GM19238 (cell line): ENCODE measurements around the gene RPN2.
"Not testable (repeated sequence)": the region's sequence is repeated elsewhere in the genome, so short reads cannot be mapped to it uniquely, and the experiment has no call there.

Experiments used
- DNase-seq: peaks from one replicate; pipeline ENCODE4 v3.0.0; 2011; ENCODE audit warnings: low spot score; ENCODE audit not compliant: insufficient read length

Gene RPN2

DNA sequence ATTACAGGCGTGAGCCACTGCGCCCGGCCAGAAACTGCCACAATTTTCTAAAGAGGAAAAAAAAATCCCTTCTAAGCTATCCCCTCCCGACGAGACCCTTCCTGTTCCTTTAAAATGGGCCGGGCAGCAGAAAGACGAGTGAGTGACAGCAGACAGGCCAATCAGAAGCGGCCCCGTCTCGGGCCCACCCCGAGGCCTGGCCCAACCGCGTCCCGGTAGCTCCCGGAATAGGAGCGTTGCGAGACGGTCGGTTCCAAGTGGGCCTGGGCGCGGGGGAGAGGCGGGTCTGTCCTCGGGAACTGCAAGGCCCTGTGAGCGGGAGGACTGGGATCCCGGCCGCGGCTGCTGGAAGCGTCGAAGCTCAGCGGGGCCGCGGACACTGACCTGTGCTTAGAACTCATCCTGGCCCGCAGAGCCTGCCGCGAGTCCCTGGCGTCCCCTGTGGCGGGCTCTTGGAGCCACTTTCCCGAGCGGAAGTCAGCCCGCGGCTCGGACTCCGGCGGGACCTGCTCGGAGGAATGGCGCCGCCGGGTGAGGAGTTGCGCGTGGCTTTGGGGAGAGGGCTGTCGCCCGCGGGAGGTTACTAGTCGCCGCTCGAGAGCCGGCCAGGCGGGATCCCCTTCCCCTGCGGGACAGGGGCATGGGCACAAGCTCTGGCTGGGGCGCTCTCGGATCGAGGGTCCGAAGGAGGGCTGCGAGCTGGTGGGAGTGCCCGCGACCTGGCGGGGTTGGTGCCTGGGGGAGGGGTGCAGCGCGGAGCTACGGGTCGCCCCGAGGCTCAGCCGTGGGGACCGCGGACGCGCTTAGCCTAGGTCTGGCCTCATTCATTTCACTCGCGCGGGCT, at the start of gene RPN2, which contains the start of gene MROH8:
Gene RPN2 (plus strand): TSS at position 492 of the 844 bp plus-strand sequence. CDS start 27 bp downstream, at position 519.
Gene MROH8 (minus strand): TSS at position 710 of the 844 bp plus-strand sequence.
- DNase-seq, result peak; percentile 84

DNA sequence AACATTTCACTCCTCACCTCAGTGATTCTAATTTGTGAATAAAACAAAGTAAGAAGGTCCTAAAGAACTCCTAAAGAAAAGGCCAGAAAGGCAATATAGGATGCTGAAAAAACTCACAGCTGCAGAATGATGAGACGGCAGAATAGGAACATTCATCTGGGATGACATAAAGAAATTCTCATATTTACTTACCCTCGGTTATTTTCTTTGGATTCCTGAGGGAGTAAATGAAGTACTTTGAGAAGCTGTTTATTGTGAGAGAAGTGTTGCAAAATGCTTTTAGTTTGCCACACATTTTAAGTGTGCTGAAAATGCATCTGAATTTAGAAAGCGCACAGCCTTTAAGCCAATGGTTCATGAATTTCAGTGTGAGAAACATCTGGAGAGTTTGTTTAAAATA, 47.6 kb upstream of the RPN2 start:
- DNase-seq, result no peak

DNA sequence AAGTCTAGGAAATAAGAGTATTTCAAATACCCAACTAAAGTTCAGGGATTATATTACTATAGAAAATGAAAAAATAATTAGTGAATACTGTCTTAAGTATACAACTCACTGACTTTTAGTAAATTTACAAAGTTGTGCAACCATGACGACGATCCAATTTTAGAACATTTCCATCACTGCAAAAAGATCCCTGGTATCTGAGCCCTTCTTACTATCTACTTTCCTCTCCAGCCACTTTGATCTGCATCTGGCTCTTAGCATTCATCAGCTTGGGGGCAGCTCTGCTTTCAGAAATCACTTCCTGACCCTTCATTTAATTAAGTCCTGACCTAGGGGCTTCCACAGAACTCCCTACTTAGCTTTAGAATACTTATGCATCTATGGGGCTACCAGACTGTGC, 45.2 kb upstream of the RPN2 start:
- DNase-seq, result no peak

DNA sequence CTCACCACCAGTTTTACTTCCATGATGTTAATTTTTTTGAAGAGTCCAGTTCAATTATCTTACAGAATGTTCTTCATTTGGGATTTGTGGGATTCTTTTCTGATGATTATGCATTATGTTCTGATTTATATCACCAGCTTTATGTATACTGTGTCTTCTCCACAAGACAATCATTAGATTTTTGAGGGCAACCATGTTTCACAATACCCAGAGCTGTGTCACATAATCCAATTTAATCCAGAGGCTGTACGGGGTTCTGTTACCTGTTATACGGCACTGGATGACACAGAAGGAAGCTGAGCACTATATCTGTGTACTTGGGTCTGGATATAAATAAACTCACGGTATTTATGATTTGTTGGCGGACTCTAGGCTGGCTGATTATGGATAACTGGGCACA, 41.6 kb upstream of the RPN2 start:
- no peak for DNase-seq

DNA sequence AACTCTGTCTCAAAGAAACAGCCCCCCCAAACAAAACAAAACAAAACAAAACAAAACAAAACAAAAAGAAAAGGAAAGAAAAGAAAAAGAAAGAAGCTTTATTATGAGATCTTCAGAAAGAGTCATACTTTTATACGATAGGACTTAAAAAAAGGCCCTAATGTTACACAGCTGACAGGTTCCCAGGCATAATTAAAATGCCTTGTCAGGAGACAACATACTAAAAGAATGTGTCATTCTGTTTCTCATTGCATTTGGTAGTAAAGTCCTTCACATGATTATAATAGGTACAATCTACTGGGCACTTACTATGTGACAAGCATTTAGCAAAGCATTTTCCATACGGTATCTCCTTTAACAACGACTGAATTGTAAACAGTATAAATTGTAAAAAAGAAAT, 36.4 kb upstream of the RPN2 start:
- no peak for DNase-seq

DNA sequence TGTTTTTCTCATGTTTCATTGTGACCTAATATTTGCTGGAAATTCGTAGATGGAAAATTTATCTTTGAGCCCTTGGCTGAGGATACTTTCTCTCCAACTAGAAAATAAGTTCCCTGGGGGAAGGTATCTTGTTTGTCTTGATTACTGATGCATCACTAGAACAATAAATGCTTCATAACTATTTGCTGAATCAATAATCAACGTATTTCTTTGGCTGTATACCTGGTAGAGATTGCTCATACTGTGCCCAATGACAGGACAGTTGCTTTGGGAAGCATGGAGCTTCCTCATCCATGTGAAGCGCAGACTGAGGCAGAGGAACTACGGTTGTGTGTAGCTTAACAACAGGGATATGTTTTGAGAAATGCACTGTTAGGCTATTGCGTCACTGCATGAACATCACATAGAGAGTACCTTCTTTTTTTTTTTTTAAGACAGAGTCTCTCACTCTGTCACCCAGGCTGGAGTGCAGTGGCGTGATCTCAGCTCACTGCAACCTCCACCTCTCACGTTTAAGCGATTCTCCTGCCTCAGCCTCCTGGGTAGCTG, 34.2 kb upstream of the RPN2 start:
- no peak for DNase-seq

DNA sequence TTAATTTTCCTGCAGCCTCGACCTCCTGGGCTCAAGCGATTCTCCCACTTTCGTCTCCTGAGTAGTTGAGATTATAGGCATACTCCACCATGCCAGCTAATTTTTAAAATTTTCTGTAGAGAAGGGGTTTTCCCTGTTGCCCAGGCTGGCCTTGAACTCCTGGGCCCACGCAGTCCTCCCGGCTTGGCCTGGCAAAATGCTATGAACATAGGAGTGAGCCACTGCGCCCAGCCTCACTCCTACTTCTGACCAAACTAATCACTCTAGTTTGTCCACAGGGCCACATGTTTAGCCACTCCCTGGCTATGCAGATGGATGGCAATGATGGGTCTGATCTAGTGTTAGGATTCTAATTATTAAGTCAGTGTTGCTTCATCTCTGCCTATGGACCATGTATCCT, 31.9 kb upstream of the RPN2 start:
- DNase-seq, result no peak

DNA sequence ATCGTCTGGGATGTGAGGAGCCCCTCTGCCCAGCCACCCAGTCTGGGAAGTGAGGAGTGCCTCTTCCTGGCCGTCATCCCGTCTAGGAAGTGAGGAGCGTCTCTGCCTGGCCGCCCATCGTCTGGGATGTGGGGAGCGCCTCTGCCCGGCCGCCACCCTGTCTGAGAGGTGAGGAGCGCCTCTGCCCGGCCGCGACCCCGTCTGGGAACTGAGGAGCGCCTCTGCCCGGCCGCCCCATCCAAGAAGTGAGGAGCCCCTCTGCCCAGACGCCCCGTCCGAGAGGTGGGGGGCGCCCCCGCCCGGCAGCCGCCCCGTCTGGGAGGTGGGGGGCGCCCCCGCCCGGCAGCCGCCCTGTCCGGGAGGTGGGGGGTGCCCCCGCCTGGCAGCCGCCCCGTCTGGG, 28.3 kb upstream of the RPN2 start:
- DNase-seq, result not testable (repeated sequence)

DNA sequence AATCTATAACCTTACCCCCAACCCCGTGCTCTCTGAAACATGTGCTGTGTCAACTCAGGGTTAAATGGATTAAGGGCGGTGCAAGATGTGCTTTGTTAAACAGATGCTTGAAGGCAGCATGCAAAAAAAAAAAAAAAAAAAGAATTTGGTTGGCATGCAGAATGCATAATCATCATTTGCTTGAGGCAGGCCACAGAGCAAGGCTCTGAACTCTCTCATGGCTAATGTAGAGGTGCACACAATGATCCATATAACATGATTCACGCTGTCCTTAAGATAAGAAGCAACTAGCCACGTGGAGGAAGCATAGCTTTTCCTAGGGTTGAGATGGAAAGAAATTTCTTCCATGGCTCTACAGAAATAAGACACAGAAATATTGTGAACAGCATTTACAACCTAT, 27.6 kb upstream of the RPN2 start:
- DNase-seq, result no peak

DNA sequence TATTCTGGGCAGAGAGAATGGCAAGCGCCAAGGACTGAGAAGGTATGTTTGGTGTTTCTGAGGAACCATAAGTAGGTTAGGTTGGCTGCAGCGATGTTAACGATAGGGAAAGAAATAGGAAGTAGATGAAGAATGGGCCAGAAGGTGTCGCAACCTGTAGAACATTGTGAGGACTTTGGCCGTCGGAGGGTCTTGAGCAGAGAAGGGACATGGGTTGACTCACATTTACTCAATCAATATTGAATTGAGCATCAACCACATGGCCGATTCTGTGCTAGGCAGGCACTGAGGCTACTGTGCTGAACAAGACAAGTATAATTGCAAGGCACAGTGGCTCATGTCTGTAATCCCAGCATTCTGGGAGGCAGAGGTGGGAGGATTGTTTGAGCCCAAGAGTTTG, 26.8 kb upstream of the RPN2 start:
- DNase-seq, result no peak

DNA sequence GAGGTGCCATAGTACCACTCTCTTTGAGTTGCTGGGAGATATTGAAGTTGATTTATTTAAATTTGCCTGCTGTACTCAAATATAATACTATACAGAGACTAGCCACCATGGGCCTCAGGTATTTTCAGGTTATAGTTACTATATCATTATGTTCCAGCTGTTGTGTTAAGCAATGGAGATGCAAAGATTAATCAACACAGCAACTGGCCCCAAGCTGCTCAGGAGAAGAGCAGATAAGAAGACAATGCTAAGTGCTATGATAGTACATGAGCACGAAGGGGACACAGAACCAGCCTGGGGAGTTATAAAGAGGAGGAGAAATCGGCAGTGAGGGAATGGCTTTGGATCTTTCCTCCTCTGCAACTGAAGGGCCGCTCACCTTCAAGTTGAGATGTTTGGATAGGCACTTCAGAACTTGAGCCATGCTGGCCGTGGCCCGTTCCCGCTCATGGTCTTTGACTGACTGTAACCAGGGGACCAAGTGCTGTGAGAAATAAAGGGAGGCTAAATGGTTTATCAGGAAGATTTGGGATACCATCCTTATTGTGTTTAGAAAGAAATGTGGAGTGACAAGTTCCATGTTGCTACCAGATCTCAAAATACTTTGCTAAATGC, 24.3 kb upstream of the RPN2 start:
- no peak for DNase-seq

DNA sequence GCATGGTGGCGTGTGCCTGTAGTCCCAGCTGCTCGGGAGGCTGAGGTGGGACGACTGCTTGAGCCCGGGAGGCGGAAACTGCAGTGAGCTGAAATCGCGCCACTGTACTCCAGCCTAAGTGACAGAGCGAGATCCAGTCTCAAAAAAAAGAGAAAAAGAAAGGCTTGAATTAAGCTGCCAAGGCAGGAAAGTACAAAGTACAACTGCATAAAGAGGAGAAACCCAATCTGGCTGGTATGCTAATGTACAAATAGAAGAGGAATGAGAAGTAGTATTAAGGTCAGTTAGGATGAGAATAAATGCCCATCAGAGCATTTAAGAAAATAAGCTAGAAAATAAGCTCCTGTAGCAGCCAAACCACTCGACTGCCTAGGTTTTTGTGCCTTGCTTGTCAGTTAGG, 23.1 kb upstream of the RPN2 start:
- no peak for DNase-seq

DNA sequence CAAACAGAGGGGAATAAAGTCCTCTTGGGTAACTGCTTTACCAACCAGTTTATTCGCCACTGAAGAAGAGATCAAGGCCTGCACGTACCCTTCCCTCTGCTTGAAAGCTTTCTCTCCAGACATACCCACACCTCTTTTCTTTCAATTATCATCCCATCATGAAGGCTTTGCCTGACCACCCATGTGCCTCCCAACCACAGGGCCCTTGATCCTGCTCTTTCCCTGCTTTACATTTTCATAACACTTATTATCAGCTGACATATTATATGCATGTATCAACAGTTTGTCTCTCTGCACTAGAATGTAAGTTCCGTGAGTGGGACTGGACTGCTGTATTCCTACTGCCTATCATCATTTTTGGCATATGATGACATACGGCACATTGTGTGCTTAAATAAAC, 20.9 kb upstream of the RPN2 start:
- no peak for DNase-seq

DNA sequence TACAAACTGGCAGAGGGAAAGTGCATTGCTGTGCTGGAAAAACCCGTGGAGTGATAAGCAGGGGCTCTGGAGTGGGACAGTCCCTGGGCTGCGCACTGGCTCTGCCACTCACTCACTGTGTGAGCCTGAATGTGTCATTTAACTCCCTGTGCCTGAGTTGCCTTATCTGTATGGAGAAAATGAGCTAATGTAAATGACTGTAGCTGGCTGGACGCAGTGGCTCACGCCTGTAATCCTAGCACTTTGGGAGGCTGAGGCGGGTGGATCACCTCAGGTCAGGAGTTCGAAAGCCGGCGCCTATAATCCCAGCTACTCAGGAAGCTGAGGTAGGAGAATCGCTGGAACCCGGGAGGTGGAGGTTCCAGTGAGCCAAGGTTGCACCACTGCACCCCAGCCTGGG, 18.4 kb upstream of the RPN2 start:
- DNase-seq, result no peak

DNA sequence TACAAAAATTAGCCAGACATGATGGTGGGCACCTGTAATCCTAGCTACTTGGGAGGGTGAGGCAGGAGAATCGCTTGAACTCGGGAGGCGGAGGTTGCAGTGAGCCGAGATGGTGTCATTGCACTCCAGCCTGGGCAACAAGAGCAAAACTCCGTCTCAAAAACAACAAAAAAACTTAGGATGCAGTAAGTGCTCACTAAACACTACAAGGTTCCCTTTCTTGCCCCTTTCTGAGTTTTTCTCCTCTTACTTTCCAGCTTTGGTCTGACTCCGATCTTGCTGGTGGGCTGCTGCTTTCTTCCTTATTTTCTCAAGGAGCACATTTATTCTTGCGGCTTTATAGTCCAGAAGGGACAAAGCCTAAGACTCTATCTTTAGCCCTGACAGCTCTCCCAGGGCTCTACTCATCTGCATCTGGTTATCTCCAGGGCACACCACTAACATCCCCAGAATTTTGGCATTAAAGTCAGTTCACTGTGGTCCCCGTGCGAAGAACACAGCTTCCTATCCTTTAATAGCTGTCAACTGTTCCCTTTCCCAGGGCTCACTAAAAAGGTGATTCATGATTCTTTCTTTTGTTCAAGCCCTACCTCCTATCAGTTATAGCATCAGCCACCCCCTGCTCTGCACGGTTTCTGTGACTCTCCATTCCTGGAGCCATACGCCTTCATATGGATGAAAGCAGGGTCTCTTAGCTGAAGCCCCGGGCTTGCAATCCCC, 17.1 kb upstream of the RPN2 start:
- no peak for DNase-seq

DNA sequence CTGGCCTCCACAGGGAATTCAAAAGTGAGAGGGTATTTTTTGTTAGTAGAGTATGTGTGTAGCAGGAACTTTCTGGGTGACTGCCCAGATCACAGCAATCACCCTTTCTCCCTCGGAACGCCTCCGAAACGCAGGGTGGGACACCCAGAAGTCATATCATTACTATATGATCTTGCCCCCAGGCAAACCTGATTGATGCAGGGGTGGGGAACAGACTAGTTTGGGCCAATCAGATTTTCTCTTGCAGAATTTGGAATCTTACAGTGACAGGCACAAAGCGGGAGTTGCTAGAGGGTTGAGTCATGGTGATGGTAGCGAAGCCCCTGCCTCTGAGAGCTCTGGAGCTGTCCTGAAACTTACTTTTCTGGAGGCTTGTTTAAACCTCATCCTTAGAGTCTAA, 16.5 kb upstream of the RPN2 start:
- DNase-seq, result no peak

DNA sequence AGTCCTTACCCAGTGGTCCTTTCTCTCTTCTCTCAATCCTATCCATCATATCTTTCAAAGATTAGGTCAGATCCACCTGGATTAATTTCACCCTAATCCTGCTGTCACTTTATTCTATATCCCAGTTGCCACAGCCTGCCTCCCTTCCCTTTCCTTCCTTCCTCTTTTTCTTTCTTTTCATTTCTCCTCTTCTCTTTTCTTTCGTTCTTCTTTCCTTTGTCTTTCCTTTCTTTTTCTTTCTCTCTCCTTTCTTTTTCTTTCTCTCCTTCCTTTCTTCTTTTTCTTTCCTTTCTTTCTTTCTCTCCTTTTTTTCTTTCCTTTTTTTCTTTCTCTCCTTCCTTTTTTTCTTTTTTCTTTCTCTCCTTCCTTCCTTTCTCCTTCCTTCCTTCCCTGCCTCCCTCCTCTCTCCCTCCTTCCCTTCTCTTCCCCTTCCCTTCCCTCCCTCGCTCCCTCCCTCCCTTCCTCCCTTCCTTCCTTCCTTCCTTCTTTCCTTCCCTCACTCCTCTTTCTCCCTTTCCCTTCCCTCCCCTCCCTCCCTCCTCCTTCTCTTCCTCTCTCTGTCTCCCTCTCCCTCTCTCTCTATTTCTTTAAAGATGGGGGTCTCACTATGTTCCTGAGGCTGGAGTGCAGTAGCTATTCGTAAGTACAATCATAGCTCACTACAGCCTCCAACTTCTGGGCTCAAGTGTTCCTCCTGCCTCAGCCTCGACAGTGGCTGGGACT, 15.1 kb upstream of the RPN2 start:
- no peak for DNase-seq

DNA sequence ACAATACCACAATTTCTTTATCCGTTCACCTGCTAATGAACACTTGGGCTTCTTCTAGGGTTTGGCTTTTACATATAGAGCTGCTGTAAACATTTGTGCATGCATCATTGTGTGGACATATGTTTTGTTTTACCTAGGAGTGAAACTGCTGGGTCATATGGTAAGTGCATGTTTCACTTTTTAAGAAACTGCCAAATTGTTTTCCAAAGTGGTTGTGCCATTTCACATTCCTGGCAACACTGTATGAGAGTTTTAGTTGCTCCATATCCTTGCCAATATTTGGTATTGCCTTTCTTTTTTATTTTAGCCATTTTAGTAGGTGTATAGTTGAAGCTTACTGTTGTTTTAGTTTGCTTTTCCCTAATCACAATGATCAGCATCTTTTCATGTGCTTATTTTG, 14.1 kb upstream of the RPN2 start:
- no peak for DNase-seq

DNA sequence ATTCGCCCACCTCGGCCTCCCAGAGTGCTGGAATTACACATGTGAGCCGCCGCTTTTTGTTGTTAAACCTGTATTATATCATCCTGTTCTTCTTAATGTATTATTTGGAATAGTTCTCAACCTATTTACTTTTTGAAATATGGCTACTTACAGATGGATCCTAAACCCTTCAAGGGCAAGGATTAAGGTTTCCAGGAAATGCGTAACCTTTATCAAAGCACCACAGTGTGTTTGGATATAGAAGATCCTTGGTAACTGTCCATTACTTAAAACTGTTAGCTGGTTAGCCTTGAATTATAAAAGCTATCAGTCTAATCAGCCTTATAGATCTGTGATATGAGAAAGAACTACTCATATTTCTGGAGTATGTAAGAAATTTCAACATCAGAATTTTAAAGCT, 12.3 kb upstream of the RPN2 start:
- no peak for DNase-seq

DNA sequence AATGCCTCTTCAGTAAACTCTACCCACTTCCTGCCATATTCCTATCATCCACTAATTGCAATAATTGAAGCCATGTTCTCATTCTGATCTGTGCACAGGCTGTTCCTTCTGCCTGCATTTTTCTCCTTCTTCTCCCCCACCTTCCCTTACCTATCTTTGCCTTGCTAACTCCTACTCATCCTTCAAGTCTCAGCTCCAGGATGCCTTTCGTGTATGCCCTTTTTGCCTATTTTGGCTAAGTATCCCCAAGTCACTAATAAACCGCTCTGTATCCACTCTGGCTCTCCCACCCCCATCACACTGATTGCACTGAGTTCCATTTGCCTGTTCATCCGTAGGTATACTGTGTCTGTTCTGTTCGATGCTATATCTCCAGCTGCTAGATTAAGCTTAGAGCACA, 6.3 kb upstream of the RPN2 start:
- DNase-seq, result no peak
